ENCODE measurements around the gene ZNF580. TPM values are rescaled to one million over a fixed set of nuclear protein-coding genes. Genes with fewer than 3 reads are reported as not detected.

Gene ZNF580
- total and polyA plus RNA-seq, 10 of the 15 experiments (the other 5 are each of a cell fraction or from before 2014, with no cell fraction given) = 2.3 to 31.8 (median 10.0) TPM

DNA sequence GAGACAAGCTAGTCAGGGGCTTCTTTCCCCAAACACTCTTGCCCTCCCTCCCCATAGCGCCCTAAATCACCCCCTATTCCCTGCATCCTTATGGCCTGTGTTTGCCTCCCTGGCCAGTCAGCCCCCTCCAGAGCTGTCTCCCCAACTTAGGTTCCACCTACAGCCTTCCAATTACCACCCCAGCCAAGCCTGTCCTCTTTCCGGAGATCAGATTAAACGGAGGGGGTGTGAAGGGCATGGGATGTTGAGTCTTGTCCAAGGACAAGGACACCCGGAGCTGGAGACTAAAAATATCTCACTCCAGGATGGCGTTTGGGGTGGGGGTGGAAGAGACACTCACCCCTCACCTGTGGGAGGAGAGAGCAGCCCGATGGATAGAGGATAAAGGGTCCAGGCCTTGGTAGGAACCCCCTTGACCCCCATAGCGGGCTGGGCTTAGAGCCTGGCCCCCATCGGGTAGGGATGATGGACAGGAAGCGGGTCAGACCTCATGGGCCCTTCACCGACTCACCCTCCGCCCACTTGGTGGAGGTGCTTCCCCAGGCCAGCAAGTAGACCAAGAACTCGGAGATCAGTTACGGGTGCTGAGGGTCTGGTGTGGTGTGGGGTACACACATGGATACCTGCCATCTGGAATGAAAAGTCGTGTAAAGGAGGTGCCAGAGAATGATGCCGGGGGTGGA is 29.4 kb upstream of the ZNF580 start (continued):
- TF ChIP-seq, protein P1, sequence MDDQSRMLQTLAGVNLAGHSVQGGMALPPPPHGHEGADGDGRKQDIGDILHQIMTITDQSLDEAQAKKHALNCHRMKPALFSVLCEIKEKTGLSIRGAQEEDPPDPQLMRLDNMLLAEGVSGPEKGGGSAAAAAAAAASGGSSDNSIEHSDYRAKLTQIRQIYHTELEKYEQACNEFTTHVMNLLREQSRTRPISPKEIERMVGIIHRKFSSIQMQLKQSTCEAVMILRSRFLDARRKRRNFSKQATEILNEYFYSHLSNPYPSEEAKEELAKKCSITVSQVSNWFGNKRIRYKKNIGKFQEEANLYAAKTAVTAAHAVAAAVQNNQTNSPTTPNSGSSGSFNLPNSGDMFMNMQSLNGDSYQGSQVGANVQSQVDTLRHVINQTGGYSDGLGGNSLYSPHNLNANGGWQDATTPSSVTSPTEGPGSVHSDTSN (IDR thresholded peaks at IDR 0.05; ENCODE audit: insufficient replicate concordance, low read depth, low read length) = peak; percentile 63
- no peak for TF ChIP-seq EGR1 (IDR thresholded peaks at IDR 0.05; ENCODE audit: borderline replicate concordance in 1 of 2, low read depth in 2 of 2, low read length in 2 of 2)

DNA sequence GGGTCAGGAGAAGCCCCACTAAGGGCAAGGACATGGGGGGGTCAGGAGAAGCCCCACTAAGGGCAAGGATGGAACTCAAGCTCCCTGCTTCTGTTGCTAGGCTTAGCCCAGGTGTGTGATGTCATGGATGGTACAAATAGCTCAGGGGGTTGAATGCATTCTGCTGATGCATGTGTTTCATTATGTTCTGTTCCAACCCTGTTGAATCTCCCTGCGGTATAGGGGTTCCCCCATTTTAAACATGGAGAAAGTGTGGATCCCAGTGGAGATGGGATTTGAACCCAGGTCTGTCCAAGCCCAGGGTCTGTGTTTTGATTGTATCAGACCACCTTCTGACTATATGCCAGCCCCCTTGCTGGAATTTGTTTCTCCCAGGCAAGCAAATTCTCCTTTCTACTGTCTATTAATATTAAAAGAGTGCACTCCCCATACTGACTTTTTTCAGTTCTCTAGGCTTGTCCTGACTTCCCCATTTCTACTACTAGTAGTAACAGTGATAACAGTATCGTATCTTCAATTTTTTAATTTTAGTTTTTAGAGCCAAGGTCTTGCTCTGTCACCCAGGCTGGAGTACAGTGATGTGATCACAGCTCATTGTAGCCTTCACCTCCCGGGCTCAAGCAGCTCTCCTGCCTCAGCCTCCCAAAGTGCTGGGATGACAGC is 28.7 kb upstream of the ZNF580 start:
- ChIA-PET POLR2A (interaction anchor here (1.4 kb wide), 1 partner anchor 12 kb away, joined by 7 read pairs; the partner anchor contains the start of gene ZNF784), CTCF (interaction anchor here (0.7 to 3.0 kb wide), 5 partner anchors 15 to 98 kb away, joined by 3 to 11 read pairs (median 4); no protein-coding TSS in a partner anchor), RAD21 (ENCODE audit: unreplicated experiment) (interaction anchor here (1.3 kb wide), 1 partner anchor 20 kb away, joined by 3 read pairs; no protein-coding TSS in a partner anchor), SMC1A (ENCODE audit: uncharacterized antibody, unreplicated experiment) (interaction anchor here (1.5 kb wide), 1 partner anchor 21 kb away, joined by 3 read pairs; no protein-coding TSS in a partner anchor)
- DNase-seq (ENCODE audit: low read depth, low spot score) = no peak
- in situ Hi-C loops (cut with MboI) = no loop called here
- peaks cover 12% of the 10 kb centered on the region in 2 experiments for H3K36me3 ChIP-seq (ENCODE audit: control insufficient read depth in 2 of 2, insufficient read depth in 2 of 2, low read length in 1 of 2)
- ATAC-seq = peak; percentile 65
- H2AFZ ChIP-seq (ENCODE audit: control insufficient read depth, low read depth, low read length) = no peak overlapping the region
- no peaks in the 10 kb centered on the region for H3K27me3 ChIP-seq (replicated peaks in 1 of 2; ENCODE audit: control insufficient read depth in 2 of 2, insufficient read depth in 2 of 2, low read length in 1 of 2)
- peak overlapping the region; percentile 12; the same call in 1 of the 2 replicates for H3K4me2 ChIP-seq (ENCODE audit: control insufficient read depth, insufficient read depth)
- BruUV-seq (replicated peaks) = no TSS peak
- FAIRE-seq = no peak
- intact Hi-C loops (cut with micrococcal nuclease; ENCODE audit: unreplicated experiment) = no loop called here
- peaks cover 2% of the 10 kb centered on the region; the same call in 1 of the 3 replicates for H3K9me3 ChIP-seq (replicated peaks; ENCODE audit: control insufficient read depth, insufficient read depth, low read length)
- H3K79me2 ChIP-seq (ENCODE audit: control insufficient read depth, insufficient read depth, low read length) = peaks cover 18% of the 10 kb centered on the region
- H3K9ac ChIP-seq (ENCODE audit: control insufficient read depth, insufficient read depth, low read length) = no peak overlapping the region
- no peak overlapping the region for H3K4me3 ChIP-seq
- H4K20me1 ChIP-seq (ENCODE audit: control insufficient read depth, insufficient read depth) = peaks cover 3% of the 10 kb centered on the region; the same call in 1 of the 2 replicates
- 55% methylated on average over 3 of the region's 3 CpGs for WGBS (ENCODE audit: insufficient coverage, insufficient replicate concordance, low lambda C conversion rate, missing lambda C conversion rate)
- TF ChIP-seq ATF7 (IDR thresholded peaks at IDR 0.05; ENCODE audit: low read depth) = 0 out of 2 replicates have a peak, but pooled peaks have one; percentile 29
- no peak for TF ChIP-seq SRF (IDR thresholded peaks at IDR 0.05; ENCODE audit: low read depth in 2 of 2, low read length in 2 of 2)
- TF ChIP-seq MEF2A (IDR thresholded peaks at IDR 0.05; ENCODE audit: insufficient read depth, low read depth, low read length) = no peak
- TF ChIP-seq CEBPB (IDR thresholded peaks at IDR 0.05; ENCODE audit: borderline replicate concordance in 1 of 2, low read depth in 2 of 2, low read length in 2 of 2) = no peak
- TF ChIP-seq SPI1 (IDR thresholded peaks at IDR 0.05; ENCODE audit: borderline replicate concordance, insufficient read depth, low read depth, low read length) = peak; percentile 52; the same call in 1 of the 2 replicates
- no peak for TF ChIP-seq TARDBP (IDR thresholded peaks at IDR 0.05; ENCODE audit: borderline replicate concordance)
- no peak for TF ChIP-seq NBN (IDR thresholded peaks at IDR 0.05)
- H3K27ac ChIP-seq (ENCODE audit: control insufficient read depth, insufficient read depth) = no peak overlapping the region
- peaks cover 4% of the 10 kb centered on the region for H3K4me1 ChIP-seq (ENCODE audit: control insufficient read depth, insufficient read depth, low read length)
